DND-41 (cell line): ENCODE data around the gene RAN.

Source experiments
- ATAC-seq: fragments of 200-7000 bp; cut with Tn5 transposase; 3 replicates; pipeline ENCODE4 v1.9.1; 2021; ENCODE audit warnings: low read depth; ENCODE audit not compliant: insufficient read depth
- DNase-seq: peaks from one replicate; pipeline ENCODE4 v3.0.0-alpha.2; 2020
- H2AFZ ChIP-seq: 2 replicates; pipeline ENCODE4 v1.6.0; 2012; ENCODE audit warnings: low read depth, low read length
- H3K27ac ChIP-seq: 2 replicates; pipeline ENCODE4 v1.5.1; 2012; ENCODE audit warnings: low read length, inconsistent platforms
- H3K27me3 ChIP-seq: fragments of 200-600 bp; sonication (generic); 2 replicates; pipeline ENCODE4 v1.6.0; 2012; ENCODE audit warnings: low read length, mild to moderate bottlenecking, inconsistent platforms; ENCODE audit not compliant: insufficient read depth, poor library complexity
- H3K36me3 ChIP-seq: 2 replicates; pipeline ENCODE4 v1.5.1; 2012; ENCODE audit warnings: low read length, inconsistent platforms; ENCODE audit not compliant: insufficient read depth
- H3K4me1 ChIP-seq: 2 replicates; pipeline ENCODE4 v1.5.1; 2012; ENCODE audit warnings: mild to moderate bottlenecking, low read length; ENCODE audit not compliant: insufficient read depth
- H3K4me2 ChIP-seq: 2 replicates; pipeline ENCODE4 v1.6.0; 2012; ENCODE audit warnings: mild to moderate bottlenecking, moderate library complexity, low read length, inconsistent platforms; ENCODE audit not compliant: insufficient read depth
- H3K4me3 ChIP-seq, 2 experiments: fragments of 200-600 bp in 1 of 2; shearing (Covaris generic) in 1 of 2; 2 replicates each; pipeline ENCODE4 v1.5.1; 2012 to 2016; ENCODE audit warnings: inconsistent platforms in 2 of 2, low read length in 2 of 2, mild to moderate bottlenecking in 2 of 2, low read depth in 1 of 2, moderate library complexity in 1 of 2
- H3K79me2 ChIP-seq: 2 replicates; pipeline ENCODE4 v1.6.0; 2012; ENCODE audit warnings: low read length, inconsistent platforms; ENCODE audit not compliant: insufficient read depth
- H3K9ac ChIP-seq: 2 replicates; pipeline ENCODE4 v1.6.0; 2012; ENCODE audit warnings: low read depth, mild to moderate bottlenecking, inconsistent platforms, low read length, moderate library complexity
- H3K9me3 ChIP-seq: 2 replicates; pipeline ENCODE4 v1.5.1; 2012; ENCODE audit warnings: low read length, moderate library complexity, mild to moderate bottlenecking, inconsistent platforms; ENCODE audit not compliant: insufficient read depth, severe bottlenecking
- H4K20me1 ChIP-seq: 2 replicates; pipeline ENCODE4 v1.6.0; 2012; ENCODE audit warnings: low read length; ENCODE audit not compliant: insufficient read depth
- EZH2 ChIP-seq: IDR thresholded peaks from 3 replicates; pipeline ENCODE4 v1.6.1; 2012; ENCODE audit warnings: borderline replicate concordance, low read depth, mild to moderate bottlenecking, moderate library complexity, low read length, inconsistent platforms; ENCODE audit not compliant: severe bottlenecking
- TF ChIP-seq, protein P1 (sequence below): IDR thresholded peaks from 2 replicates; pipeline ENCODE4 v1.5.1; 2012; ENCODE audit warnings: borderline replicate concordance, low read length, moderate library complexity, mild to moderate bottlenecking; ENCODE audit not compliant: poor library complexity, severe bottlenecking; ENCODE audit errors: extremely low read depth

Gene RAN

DNA sequence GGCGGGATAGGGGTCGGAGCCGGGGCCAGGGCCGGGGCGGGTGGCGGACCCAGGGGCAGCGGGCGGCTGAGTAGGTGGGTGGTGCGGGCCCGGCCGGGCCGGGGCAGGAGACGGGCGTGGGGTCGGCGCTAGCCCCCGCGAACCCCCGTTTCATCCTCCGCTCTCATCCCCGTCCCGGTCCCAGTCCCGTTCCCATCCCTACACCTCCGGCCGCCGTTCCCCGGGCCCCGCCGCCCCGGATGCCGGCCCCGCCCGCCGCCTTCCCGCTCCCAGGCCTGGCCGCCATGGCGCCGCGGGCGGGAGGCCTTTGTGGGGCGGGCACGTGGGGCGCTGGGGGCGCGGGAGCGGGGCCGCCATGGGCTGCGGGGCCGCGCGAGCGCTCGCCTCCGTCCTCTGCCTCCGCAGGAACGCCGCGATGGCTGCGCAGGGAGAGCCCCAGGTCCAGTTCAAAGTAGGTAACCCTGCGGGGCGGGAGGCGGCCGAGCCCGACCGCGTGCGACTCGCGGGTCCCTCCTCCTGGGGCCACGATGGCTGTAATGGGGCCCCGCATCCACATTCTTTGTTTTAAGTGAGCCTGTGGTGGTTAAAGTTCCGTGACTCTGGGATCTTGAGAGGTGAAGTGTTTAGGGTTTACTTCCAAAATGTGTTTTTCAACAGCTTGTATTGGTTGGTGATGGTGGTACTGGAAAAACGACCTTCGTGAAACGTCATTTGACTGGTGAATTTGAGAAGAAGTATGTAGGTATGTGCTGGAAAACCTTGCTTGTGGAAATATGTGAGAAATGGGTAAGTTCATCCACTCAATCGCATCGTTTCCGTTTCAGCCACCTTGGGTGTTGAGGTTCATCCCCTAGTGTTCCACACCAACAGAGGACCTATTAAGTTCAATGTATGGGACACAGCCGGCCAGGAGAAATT, 572 bp downstream of the RAN start:
- peak; percentile 39 for ATAC-seq
- peak overlapping the region; percentile 63 to 88 for H3K4me3 ChIP-seq
- peak overlapping the region; percentile 92 for H3K27ac ChIP-seq
- H3K4me2 ChIP-seq, result peak overlapping the region; percentile 63
- no peaks in the 10 kb centered on the region for H3K9me3 ChIP-seq
- peaks cover 47% of the 10 kb centered on the region for H3K79me2 ChIP-seq
- peak overlapping the region; percentile 49; the same call in 1 of the 2 replicates for H2AFZ ChIP-seq
- H3K4me1 ChIP-seq, result peaks cover 38% of the 10 kb centered on the region
- no peak for TF ChIP-seq EZH2
- TF ChIP-seq, protein P1, sequence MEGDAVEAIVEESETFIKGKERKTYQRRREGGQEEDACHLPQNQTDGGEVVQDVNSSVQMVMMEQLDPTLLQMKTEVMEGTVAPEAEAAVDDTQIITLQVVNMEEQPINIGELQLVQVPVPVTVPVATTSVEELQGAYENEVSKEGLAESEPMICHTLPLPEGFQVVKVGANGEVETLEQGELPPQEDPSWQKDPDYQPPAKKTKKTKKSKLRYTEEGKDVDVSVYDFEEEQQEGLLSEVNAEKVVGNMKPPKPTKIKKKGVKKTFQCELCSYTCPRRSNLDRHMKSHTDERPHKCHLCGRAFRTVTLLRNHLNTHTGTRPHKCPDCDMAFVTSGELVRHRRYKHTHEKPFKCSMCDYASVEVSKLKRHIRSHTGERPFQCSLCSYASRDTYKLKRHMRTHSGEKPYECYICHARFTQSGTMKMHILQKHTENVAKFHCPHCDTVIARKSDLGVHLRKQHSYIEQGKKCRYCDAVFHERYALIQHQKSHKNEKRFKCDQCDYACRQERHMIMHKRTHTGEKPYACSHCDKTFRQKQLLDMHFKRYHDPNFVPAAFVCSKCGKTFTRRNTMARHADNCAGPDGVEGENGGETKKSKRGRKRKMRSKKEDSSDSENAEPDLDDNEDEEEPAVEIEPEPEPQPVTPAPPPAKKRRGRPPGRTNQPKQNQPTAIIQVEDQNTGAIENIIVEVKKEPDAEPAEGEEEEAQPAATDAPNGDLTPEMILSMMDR, result no peak
- H4K20me1 ChIP-seq, result peaks cover 32% of the 10 kb centered on the region
- peak; percentile 53 for DNase-seq
- H3K36me3 ChIP-seq, result peaks cover 49% of the 10 kb centered on the region
- H3K9ac ChIP-seq, result peak overlapping the region; percentile 98
- H3K27me3 ChIP-seq, result no peaks in the 10 kb centered on the region

DNA sequence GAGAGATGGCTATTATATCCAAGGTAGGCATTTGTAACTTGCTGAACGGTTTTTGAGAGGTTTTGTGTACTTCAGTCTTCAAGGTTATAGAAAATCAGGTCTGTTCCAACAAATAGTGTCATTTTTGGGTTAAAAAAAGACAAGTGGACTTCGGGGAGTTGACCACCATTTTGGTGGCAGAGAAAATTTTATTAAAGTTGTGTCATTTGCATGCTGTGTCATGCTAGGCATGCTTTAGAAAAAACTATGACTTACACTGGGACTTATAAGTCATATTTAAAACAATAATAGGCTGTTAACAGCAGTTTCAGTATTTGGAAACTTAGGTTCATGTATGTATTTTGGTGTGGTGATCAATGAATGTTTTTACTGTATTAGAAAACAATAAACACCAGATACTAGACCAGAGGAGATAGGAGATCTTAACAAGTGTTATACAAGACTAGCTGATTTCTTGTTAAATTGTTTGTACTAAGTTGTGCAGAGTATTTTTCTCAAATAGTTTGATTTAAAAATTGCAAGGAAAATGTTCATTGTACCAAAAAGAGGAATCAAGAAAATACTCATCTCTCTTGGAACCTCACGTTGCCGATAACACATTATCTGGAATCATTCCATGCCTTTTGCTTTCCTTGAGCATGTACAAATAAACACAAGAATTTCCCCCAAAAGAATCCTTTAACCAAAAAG, 1.4 kb downstream of the RAN start:
- TF ChIP-seq EZH2, result no peak
- TF ChIP-seq, protein P1, result no peak
- DNase-seq, result no peak
- Histone ChIP-seq H3K79me2 (peaks cover 47% of the 10 kb centered on the region), H3K4me3 (peak overlapping the region; percentile 63 to 88), H2AFZ (no peak overlapping the region), H3K36me3 (peaks cover 49% of the 10 kb centered on the region), H4K20me1 (peaks cover 36% of the 10 kb centered on the region), H3K27me3 (no peaks in the 10 kb centered on the region), H3K4me2 (peak overlapping the region; percentile 63), H3K9me3 (no peaks in the 10 kb centered on the region), H3K4me1 (peaks cover 38% of the 10 kb centered on the region), H3K27ac (peak overlapping the region; percentile 92), H3K9ac (peak overlapping the region; percentile 98)
- no peak for ATAC-seq

GRCh38 chr12:130873825-130874224, 2.0 kb downstream of the RAN start:
- ATAC-seq (no peak), DNase-seq (no peak)
- Histone ChIP-seq H3K9me3 (no peaks in the 10 kb centered on the region), H3K79me2 (peaks cover 47% of the 10 kb centered on the region), H3K9ac (peak overlapping the region; percentile 98), H3K27ac (no peak overlapping the region), H3K4me2 (peak overlapping the region; percentile 63), H3K4me3 (peak overlapping the region; percentile 63 to 88; a peak in 3 of 4 replicates), H3K36me3 (peaks cover 49% of the 10 kb centered on the region), H3K4me1 (peaks cover 38% of the 10 kb centered on the region), H2AFZ (no peak overlapping the region), H4K20me1 (peaks cover 41% of the 10 kb centered on the region), H3K27me3 (no peaks in the 10 kb centered on the region)
- TF ChIP-seq EZH2, result no peak
- TF ChIP-seq, protein P1, result no peak
